ENCODE measurements around the gene KCNJ16.
"Not testable (repeated sequence)": the region's sequence is repeated elsewhere in the genome, so short reads cannot be mapped to it uniquely, and the experiment has no call there.

Gene KCNJ16

DNA sequence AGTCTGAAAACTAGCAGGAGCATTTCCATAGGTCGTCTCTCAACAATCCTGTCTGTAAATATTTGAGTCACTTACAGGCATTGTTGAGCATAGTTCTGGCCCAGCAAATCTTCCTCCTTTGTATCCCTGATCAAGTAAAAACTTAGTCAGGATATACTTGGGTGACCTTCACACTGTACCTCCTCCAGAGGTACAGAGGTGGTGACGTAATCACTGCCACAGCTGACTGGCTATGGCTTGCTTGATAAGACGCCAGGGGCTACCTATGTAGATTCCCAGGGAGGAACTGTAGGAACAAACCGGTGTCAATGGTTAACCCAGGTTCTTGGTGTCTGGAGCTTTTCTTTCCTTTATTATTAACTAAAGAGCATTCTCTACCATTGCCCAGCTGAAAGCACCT, at the start of gene KCNJ16:
KCNJ16 (plus strand) TSS at position 270 of the 400 bp plus-strand sequence. CDS start 56,863 bp downstream, outside the sequence.
- no peak for DNase-seq (ENCODE audit: low read depth in 2 of 2)

DNA sequence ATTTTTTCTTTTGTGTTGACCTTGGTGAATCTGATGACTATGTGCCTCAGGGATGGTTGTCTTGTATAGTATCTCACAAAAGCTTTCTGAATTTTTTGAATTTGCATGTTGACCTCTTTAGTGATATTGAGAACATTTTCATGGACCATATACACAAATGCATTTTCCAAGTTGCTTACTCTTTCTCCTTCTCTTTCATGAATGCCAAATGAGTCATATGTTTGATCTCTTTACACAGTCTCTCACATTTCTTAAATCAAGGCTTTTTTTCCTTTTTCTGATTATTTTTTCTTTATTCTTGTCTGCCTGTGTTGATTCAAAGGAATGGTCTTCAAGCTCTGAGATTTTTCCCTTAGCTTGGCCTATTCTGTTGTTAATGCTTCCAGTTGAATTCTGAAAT, 46.6 kb upstream of the KCNJ16 start:
- DNase-seq (ENCODE audit: low read depth in 2 of 2) = no peak

DNA sequence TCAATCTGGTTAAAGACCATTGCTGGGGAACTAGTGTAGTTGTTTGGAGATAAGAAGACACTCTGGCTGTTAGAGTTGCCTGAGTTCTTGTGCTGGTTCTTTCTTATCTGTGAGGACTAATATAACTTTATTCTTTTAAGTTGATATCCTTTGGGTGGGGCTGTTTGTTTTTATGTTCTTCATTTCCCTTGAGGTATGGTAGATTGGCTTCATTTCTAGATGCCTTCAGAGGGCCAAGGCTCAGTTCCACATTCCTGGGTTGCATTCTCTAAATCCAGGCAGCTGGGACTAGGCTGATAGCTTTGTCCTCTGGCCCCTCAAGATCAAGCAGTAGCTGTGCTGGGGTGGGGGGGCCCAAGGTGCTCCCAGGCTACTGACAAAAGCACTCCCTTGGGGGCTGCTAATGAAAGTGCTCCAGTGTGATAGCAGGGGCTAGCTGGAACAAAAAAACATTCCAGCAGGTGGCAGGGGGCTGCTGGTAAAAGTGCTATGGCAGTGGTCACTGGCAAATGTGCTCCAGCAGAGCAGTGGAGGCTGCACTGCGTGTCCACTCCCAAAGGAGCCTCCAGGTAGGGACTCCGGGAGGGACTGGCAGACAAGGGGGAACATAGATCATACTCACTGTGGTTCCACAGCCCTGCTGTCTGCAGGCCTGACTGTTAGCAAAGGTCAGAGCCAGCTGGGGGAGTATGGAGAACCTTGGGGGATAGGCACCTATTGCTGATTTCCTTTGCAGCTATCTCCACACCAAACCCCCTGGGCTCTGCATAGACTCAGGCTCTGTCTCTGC, 45.9 kb upstream of the KCNJ16 start:
- DNase-seq (ENCODE audit: low read depth in 2 of 2) = no peak

GRCh38 chr17:70030371-70030770, 44.7 kb upstream of the KCNJ16 start:
- no peak for DNase-seq (ENCODE audit: low read depth in 2 of 2)

- DNase-seq (ENCODE audit: low read depth in 2 of 2) = no peak
These were observed 43.7 kb upstream of the KCNJ16 start for GRCh38 chr17:70031341-70031740.

DNA sequence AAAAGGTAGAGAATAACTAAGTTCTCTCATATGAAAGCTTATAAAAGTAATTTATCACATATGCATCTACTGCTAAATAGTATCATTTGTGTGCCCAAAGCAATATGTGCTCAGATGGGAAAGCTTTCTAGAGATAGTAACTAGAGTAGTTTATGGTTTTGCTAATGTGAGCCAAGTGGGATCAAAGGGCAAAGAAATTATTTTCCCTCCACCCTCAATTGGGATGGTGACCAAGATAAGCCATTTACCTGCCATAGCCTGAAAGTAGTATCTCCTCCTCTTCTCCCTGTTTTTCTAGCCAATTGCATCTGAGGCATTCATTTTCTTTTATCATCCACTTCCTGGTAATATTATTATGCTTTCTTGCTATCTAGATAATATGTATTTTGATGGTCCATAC, 41.9 kb upstream of the KCNJ16 start:
- no peak for DNase-seq (ENCODE audit: low read depth in 2 of 2)

- no peak for DNase-seq (ENCODE audit: low read depth in 2 of 2)
These were observed 40.9 kb upstream of the KCNJ16 start for GRCh38 chr17:70034158-70034557.

DNA sequence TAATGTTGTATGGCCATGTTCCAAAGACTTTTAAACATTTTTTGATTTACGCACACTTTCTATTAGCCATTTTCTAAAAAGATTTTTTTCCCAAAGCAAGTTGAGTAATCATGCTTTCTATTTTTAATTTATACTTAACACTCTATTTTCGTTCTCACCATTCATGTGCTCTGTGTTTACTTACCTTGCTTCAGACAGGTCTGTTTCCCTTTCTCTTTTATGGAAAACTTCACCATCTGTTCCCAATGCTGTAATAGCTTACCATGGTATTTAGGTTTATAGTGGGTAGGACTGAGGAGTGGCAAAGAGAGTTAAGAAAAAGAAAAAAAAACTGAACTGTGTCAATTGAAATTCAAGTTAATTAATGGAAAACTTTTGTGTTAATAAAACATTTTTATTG, 37.5 kb upstream of the KCNJ16 start:
- DNase-seq (ENCODE audit: low read depth in 2 of 2) = no peak

- DNase-seq (ENCODE audit: low read depth in 2 of 2) = no peak
These were observed 34.7 kb upstream of the KCNJ16 start for GRCh38 chr17:70040336-70040735.

DNA sequence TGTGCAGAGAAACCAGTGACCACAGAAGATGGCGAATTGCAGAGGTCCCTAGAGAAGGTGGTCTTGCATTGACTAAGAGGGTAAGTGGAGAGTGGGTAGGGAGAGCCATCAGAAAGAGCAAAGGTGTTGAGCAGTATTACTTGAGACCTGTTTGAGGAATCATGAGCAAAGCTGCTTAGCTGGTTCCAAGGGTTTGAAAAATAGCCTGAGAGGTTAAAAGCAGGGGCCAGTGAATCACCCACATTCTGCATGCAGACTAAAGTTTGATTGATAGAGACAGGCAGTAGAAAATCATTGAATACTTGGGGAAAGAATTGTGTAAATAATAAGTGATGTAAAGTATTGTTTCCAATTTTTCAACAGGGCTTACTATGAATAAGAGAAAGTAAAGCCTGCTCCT, 34.0 kb upstream of the KCNJ16 start:
- DNase-seq (ENCODE audit: low read depth in 2 of 2) = no peak

DNA sequence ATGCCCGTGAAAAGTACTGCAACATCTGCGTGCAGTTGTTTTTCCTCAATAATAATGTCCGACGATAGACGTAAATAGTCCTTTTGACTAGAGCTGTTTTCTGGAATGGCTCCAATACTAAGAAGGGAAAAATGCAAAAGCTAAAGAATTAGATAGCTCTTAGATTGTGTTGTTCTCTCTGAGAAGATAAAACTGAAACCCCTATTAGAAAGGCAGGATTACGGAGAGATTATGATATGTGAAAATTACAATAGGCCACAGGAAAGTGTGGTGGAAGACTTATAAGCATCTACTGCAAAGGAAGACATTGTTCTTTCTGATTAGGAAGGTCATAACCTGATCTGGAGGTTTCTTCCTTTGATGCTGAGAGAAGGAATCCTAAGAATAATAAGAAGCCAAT, 33.5 kb upstream of the KCNJ16 start:
- no peak for DNase-seq (ENCODE audit: low read depth in 2 of 2)

- not testable (repeated sequence) for DNase-seq (ENCODE audit: low read depth in 2 of 2)
These were observed 29.2 kb upstream of the KCNJ16 start for GRCh38 chr17:70045780-70046179.

- DNase-seq (ENCODE audit: low read depth in 2 of 2) = no peak
These were observed 27.2 kb upstream of the KCNJ16 start for GRCh38 chr17:70047619-70048419.

- DNase-seq (ENCODE audit: low read depth in 2 of 2) = no peak
These were observed 25.0 kb upstream of the KCNJ16 start for GRCh38 chr17:70049801-70050591.

- DNase-seq (ENCODE audit: low read depth in 2 of 2) = no peak
These were observed 24.1 kb upstream of the KCNJ16 start for GRCh38 chr17:70050931-70051330.

DNA sequence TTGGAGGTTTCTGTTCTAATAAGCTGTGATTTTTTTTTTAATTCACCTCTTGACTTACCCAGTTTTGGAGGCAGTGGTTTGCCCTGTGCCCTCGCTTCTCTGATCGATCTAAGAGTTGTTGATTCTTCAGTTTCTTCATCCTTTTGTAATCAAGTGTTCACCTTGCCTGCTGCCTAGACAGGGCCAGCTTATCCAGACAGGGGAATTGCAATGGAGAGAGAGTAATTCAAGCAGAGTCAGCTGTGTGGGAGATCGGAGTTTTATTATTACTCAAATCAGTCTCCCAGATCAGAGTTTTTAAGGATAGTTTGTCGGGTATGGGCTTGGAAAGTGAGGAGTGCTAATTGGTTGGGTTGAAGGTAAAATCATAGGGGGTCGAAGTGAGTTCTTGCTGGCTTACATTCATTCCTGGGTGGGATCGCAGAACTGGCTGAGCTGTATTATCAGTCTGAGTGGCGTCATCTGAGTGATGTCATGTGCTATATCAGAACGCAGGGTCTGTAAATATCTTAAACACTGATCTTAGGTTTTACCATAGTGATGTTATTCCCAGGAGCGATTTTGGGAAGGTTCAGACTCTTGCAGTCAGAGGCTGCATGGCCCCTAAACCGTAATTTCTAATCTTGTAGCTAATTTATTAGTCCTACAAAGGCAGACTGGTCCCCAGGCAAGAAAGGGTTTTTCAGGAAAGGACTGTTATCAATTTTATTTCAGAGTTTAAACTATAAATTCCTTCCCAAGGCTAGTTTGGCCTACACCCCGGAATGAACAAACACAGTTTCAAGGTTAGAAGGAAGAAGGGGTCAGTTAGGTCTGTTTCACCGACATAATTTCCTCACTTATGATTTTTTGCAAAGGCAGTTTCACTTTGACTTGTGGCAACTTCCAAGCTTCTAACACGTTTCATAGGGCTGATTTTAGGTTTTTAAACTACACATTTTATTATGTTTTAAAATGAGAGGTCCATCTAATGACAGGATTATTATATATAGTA, 21.5 kb upstream of the KCNJ16 start:
- no peak for DNase-seq (ENCODE audit: low read depth in 2 of 2)

GRCh38 chr17:70055000-70055399, 20.0 kb upstream of the KCNJ16 start:
- DNase-seq (ENCODE audit: low read depth in 2 of 2) = no peak

DNA sequence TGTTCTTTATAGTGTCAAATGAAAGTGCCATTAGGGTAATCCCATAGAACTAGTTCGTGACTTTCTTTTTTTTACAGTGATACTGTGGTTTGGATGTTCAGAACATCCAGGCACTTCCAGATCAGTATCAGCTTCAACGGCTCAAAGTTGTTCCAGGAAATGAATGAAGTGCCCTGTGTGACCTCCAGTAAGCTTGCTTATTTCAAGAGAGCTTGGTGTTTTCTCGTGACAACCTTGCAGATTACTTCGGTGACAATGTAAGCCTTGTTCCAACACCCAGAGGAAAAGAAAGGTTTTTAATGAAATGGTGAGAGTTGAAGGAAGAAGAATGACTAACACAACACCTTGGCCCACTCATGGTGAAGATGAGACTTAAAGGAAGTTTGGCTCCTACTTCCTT, 16.0 kb upstream of the KCNJ16 start:
- no peak for DNase-seq (ENCODE audit: low read depth in 2 of 2)

GRCh38 chr17:70059649-70060048, 15.4 kb upstream of the KCNJ16 start:
- DNase-seq (ENCODE audit: low read depth in 2 of 2) = no peak

DNA sequence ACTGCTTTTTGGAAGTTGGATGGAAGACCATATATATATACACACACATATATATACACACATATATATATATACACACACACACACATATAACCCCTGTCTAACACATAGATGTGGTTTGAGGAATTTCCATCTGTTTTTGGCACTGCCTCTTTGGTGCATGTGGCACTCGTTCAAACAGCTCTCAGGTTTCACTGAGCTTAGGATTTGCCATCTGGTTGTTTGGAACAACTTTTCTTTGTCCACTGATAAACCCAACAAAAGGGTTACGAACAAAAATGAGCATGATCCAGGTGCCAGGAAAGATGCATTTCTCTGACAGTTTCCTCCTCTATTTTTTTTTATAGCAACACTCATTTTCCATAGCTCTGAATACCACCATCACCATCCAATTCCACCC, 14.6 kb upstream of the KCNJ16 start:
- DNase-seq (ENCODE audit: low read depth in 2 of 2) = no peak

GRCh38 chr17:70067134-70067533, 7.9 kb upstream of the KCNJ16 start:
- no peak for DNase-seq (ENCODE audit: low read depth in 2 of 2)

All from activated CD8-positive, alpha-beta memory T cell treated with anti-CD3 and anti-CD28 coated beads for 4 hours (primary cell).